BE2C (cell line): Measurements from ENCODE around the gene OR2B6.

ENCODE experiments used
- DNase-seq: peaks from one replicate; pipeline ENCODE4 v3.0.0-alpha.2; 2020
- H3K27me3 ChIP-seq: fragments of 250-450 bp; sonication (Bioruptor Pico); 2 replicates; pipeline ENCODE4 v1.5.1; 2020; ENCODE audit warnings: mild to moderate bottlenecking
- H3K36me3 ChIP-seq: fragments of 250-450 bp; sonication (Bioruptor Pico); 2 replicates; pipeline ENCODE4 v1.5.1; 2020; ENCODE audit warnings: mild to moderate bottlenecking
- H3K4me1 ChIP-seq: fragments of 250-450 bp; sonication (Bioruptor Pico); 2 replicates; pipeline ENCODE4 v1.5.1; 2020
- H3K4me3 ChIP-seq: 2 replicates; pipeline ENCODE4 v1.5.1; 2011; ENCODE audit warnings: low read depth, low read length
- H3K9me3 ChIP-seq: fragments of 250-450 bp; sonication (Bioruptor Pico); 2 replicates; pipeline ENCODE4 v1.5.1; 2020
- CTCF ChIP-seq: IDR thresholded peaks from 2 replicates; pipeline ENCODE4 v1.5.1; 2012; ENCODE audit warnings: mild to moderate bottlenecking, low read depth, low read length

The OR2B6 gene

GRCh38 chr6:28005152-28005890, 48.3 kb downstream of the OR2B6 start:
- no peak overlapping the region for H3K4me3 ChIP-seq
- DNase-seq = no peak

GRCh38 chr6:28005975-28006374, 48.9 kb downstream of the OR2B6 start:
- no peaks in the 10 kb centered on the region for H3K36me3 ChIP-seq
- no peak for DNase-seq
- H3K27me3 ChIP-seq = peaks cover 4% of the 10 kb centered on the region; the same call in 1 of the 2 replicates
- no peak for TF ChIP-seq CTCF
- H3K4me3 ChIP-seq = no peak overlapping the region
- peaks cover 2% of the 10 kb centered on the region; the same call in 1 of the 2 replicates for H3K4me1 ChIP-seq
- H3K9me3 ChIP-seq = no peaks in the 10 kb centered on the region

More at GRCh38 chr6:28005152-28005890, 48.3 kb downstream of the OR2B6 start:
- no peak for TF ChIP-seq CTCF
- no peaks in the 10 kb centered on the region for H3K9me3 ChIP-seq
- H3K36me3 ChIP-seq = no peaks in the 10 kb centered on the region
- peaks cover 2% of the 10 kb centered on the region; the same call in 1 of the 2 replicates for H3K4me1 ChIP-seq
- no peaks in the 10 kb centered on the region for H3K27me3 ChIP-seq
